ENCODE data around the gene BIK. TPM values are rescaled to one million over a fixed set of nuclear protein-coding genes. Genes with fewer than 3 reads are reported as not detected.

BIK gene
- total RNA-seq, 1 donor from 2014 or later = 1.7 TPM

DNA sequence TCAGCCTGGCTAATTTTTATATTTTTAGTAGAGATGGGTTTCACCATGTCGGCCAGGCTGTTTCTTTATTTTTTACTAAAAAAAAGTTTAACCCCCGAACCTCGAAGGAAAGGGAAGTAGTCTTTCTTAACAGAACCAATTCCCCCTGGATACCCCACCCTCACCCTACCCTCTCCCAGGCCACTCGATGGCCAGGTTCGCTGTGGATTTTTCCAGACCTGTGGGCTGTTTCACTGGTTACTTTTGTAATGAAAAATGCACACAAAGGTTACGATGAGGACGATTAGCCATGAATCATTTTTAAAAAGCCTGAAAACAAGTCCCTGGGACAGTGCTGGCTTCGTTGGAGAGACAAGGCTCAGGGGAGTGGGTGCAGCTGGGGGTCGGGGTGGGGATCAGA is 43.3 kb downstream of the BIK start:
- peaks cover 2% of the 10 kb centered on the region for H3K4me1 Mint-ChIP-seq (ENCODE audit: low read depth)
- H3K4me3 Mint-ChIP-seq (ENCODE audit: low read depth) = no peak overlapping the region
- H3K27me3 Mint-ChIP-seq = peaks cover 16% of the 10 kb centered on the region
- H3K9me3 Mint-ChIP-seq (ENCODE audit: low read depth) = no peaks in the 10 kb centered on the region
- no peaks in the 10 kb centered on the region for H3K36me3 Mint-ChIP-seq (ENCODE audit: insufficient read depth)
- TF ChIP-seq, protein P1, sequence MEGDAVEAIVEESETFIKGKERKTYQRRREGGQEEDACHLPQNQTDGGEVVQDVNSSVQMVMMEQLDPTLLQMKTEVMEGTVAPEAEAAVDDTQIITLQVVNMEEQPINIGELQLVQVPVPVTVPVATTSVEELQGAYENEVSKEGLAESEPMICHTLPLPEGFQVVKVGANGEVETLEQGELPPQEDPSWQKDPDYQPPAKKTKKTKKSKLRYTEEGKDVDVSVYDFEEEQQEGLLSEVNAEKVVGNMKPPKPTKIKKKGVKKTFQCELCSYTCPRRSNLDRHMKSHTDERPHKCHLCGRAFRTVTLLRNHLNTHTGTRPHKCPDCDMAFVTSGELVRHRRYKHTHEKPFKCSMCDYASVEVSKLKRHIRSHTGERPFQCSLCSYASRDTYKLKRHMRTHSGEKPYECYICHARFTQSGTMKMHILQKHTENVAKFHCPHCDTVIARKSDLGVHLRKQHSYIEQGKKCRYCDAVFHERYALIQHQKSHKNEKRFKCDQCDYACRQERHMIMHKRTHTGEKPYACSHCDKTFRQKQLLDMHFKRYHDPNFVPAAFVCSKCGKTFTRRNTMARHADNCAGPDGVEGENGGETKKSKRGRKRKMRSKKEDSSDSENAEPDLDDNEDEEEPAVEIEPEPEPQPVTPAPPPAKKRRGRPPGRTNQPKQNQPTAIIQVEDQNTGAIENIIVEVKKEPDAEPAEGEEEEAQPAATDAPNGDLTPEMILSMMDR (IDR thresholded peaks at IDR 0.05; ENCODE audit: unreplicated experiment) = no peak
- H3K27ac Mint-ChIP-seq = no peak overlapping the region
- no peak for DNase-seq (ENCODE audit: low spot score, unreplicated experiment)

DNA sequence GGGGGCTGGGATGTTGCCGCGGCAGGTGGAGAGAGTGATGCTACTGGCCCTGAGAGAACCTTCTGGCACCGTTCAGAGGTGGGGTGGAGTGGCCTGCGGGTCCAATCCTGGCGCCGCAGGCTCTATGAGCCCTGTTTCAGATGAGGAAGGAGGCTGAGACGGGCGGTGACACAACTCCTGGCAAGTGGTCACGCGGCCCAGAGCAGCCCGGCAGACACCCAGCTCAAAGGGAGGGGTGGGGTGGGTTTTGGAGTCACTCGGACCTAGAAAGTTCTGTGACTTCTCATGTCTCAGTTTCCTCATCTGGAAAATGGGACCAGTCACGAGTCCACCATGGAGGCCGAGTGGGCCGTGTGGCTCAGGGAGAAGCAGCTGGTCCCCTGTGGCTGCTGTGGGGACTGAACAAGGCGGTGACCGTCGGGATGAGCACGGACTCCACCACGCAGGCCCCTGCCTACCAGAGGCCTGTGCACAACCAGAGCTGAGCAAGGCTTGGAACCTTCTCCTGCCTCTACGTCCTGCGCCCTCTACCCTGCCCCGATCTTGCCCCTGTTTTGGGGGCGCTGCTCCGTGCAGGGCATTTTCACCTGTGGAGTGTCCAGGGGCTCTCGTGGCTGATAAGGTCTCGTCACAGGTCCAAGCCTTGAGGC is 44.5 kb downstream of the BIK start:
- TF ChIP-seq, protein P1 (IDR thresholded peaks at IDR 0.05; ENCODE audit: unreplicated experiment) = no peak
- H3K4me1 Mint-ChIP-seq (ENCODE audit: low read depth) = peaks cover 2% of the 10 kb centered on the region
- H3K27ac Mint-ChIP-seq = no peak overlapping the region
- H3K36me3 Mint-ChIP-seq (ENCODE audit: insufficient read depth) = no peaks in the 10 kb centered on the region
- H3K4me3 Mint-ChIP-seq (ENCODE audit: low read depth) = no peak overlapping the region
- H3K9me3 Mint-ChIP-seq (ENCODE audit: low read depth) = no peaks in the 10 kb centered on the region
- peaks cover 16% of the 10 kb centered on the region for H3K27me3 Mint-ChIP-seq
- no peak for DNase-seq (ENCODE audit: low spot score, unreplicated experiment)

DNA sequence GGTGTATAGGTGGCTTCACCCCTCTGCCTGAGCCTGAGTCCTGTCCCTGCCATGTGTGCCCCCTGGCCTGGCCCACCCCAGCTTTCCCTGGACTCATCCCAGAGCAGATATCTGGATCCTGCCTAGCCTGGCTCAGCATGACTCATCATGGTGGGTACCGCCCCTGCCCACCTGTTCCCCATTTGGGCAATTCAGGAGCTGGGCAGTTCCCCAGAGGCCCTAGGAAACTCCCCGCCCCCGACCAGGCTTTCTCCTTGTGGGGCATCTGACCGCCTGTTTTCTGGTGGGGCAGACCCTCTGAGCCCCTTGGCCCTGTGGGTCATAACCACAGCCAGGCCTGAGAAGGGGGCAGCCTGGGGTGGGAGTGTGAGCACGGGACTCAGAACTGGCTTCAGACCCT is 45.2 kb downstream of the BIK start:
- Mint-ChIP-seq H3K4me1 (ENCODE audit: low read depth) (peaks cover 2% of the 10 kb centered on the region), H3K27me3 (peaks cover 10% of the 10 kb centered on the region), H3K27ac (no peak overlapping the region), H3K9me3 (ENCODE audit: low read depth) (no peaks in the 10 kb centered on the region), H3K4me3 (ENCODE audit: low read depth) (no peak overlapping the region), H3K36me3 (ENCODE audit: insufficient read depth) (no peaks in the 10 kb centered on the region)
- TF ChIP-seq, protein P1 (IDR thresholded peaks at IDR 0.05; ENCODE audit: unreplicated experiment) = no peak
- DNase-seq (ENCODE audit: low spot score, unreplicated experiment) = no peak

DNA sequence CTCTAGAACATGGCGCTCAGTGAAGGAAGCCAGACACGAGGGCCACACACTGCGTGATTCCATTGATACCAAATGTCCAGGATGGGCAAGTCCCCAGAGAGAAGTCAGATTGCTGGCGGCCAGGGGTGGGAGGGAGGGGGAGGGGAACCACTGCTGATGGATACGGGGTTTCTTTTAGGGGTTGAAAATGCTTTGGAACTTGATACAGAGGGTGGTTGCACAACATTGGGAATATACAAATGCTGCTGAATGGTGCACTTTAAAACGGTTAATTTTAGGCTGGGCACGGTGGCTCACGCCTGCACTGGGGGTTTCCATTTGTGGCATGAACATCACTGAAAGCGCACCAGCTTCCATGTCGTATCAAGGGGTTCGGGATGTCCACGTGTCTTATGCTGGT is 45.9 kb downstream of the BIK start:
- H3K36me3 Mint-ChIP-seq (ENCODE audit: insufficient read depth) = no peaks in the 10 kb centered on the region
- TF ChIP-seq, protein P1 (IDR thresholded peaks at IDR 0.05; ENCODE audit: unreplicated experiment) = no peak
- DNase-seq (ENCODE audit: low spot score, unreplicated experiment) = no peak
- H3K4me1 Mint-ChIP-seq (ENCODE audit: low read depth) = no peaks in the 10 kb centered on the region
- H3K27ac Mint-ChIP-seq = no peak overlapping the region
- no peaks in the 10 kb centered on the region for H3K9me3 Mint-ChIP-seq (ENCODE audit: low read depth)
- H3K4me3 Mint-ChIP-seq (ENCODE audit: low read depth) = no peak overlapping the region
- H3K27me3 Mint-ChIP-seq = peaks cover 6% of the 10 kb centered on the region

DNA sequence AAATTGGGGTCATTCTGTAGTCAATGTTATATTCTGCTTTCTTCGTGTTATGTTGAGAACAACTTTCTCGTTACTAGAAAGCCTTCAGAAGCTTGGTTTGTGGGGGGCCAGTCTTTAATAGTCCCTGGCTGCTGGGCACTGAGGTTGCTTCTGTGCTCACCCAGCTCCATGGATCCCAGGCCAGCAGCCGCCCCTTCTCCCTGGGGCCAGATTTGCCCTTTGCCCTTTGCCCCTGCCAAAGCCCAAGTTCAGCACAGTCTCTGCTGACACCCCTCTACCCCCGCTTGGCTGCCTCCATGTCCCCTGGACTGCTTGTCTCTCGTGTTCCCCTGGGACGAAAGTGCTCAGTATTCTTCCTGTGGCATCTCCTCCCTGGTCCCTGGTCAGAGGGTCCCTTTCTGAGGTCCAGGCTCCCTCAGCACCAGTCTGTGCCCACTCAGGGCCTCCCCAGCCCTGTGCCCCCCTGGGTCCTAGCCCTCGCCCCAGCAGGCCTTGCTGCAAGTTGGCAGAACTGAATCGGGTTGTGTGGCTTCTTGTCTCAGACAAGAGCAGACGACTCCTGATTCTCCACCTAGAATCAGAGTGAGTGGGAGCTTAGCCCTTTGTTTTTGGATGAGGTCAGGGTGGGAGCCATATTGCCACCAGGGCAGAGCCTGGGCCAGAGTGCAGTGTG is 47.5 kb downstream of the BIK start:
- Mint-ChIP-seq H3K27me3 (peaks cover 2% of the 10 kb centered on the region), H3K27ac (no peak overlapping the region), H3K36me3 (ENCODE audit: insufficient read depth) (no peaks in the 10 kb centered on the region), H3K9me3 (ENCODE audit: low read depth) (no peaks in the 10 kb centered on the region), H3K4me1 (ENCODE audit: low read depth) (no peaks in the 10 kb centered on the region), H3K4me3 (ENCODE audit: low read depth) (no peak overlapping the region)
- no peak for DNase-seq (ENCODE audit: low spot score, unreplicated experiment)
- TF ChIP-seq, protein P1 (IDR thresholded peaks at IDR 0.05; ENCODE audit: unreplicated experiment) = no peak

Data from progenitor cell of endocrine pancreas (in vitro differentiated cells).